Spleen (tissue), 11 donors: ENCODE results near the gene NDUFS7. TPM values are rescaled to one million over a fixed set of nuclear protein-coding genes. Genes with fewer than 3 reads are reported as not detected.

Source experiments
- DNase-seq: peaks from one replicate; pipeline ENCODE4 v3.0.0-alpha.2; 2020
- H3K27ac ChIP-seq, 8 donors: fragments of 200-600 bp; sonication (generic) in 7 of 8; 1 replicate in 4 of 8; 2 replicates in 4 of 8; pipeline versions ENCODE4 v1.5.0 to v1.8.0; 2016 to 2021; ENCODE audit warnings: inconsistent platforms in 4 of 8, mild to moderate bottlenecking in 4 of 8, moderate library complexity in 1 of 8
- H3K27me3 ChIP-seq, 7 donors: fragments of 200-600 bp; sonication (generic) in 6 of 7; replicated peaks in 1 of 7; 1 replicate in 4 of 7; 2 replicates in 3 of 7; pipeline versions ENCODE4 v1.5.0 to v1.8.0; 2016 to 2021; ENCODE audit warnings: inconsistent platforms in 3 of 7, mild to moderate bottlenecking in 1 of 7
- H3K36me3 ChIP-seq, 6 donors: fragments of 200-600 bp; sonication (generic) in 5 of 6; 1 replicate in 4 of 6; 2 replicates in 2 of 6; pipeline versions ENCODE4 v1.5.0 to v1.8.0; 2016 to 2021; ENCODE audit warnings: inconsistent platforms in 2 of 6
- H3K4me1 ChIP-seq, 6 donors: fragments of 200-600 bp; sonication (generic) in 5 of 6; 1 replicate in 3 of 6; 2 replicates in 3 of 6; pipeline versions ENCODE4 v1.5.0 to v1.8.0; 2016 to 2021; ENCODE audit warnings: inconsistent platforms in 3 of 6
- H3K4me3 ChIP-seq, 8 donors: fragments of 200-600 bp; sonication (generic) in 7 of 8; 1 replicate in 4 of 8; 2 replicates in 4 of 8; pipeline versions ENCODE4 v1.5.0 to v1.8.0; 2016 to 2021; ENCODE audit warnings: inconsistent platforms in 4 of 8, mild to moderate bottlenecking in 4 of 8, moderate library complexity in 2 of 8
- H3K9me3 ChIP-seq, 8 donors: fragments of 200-600 bp; sonication (generic) in 7 of 8; 1 replicate in 4 of 8; 2 replicates in 4 of 8; pipeline versions ENCODE4 v1.5.0 to v1.8.0; 2016 to 2021; ENCODE audit warnings: inconsistent platforms in 4 of 8
- CTCF ChIP-seq, 11 experiments: fragments of 200-600 bp in 7 of 11; fragments of 450-650 bp in 4 of 11; sonication (generic) in 4 of 11; IDR thresholded peaks in 8 of 11; conservative IDR thresholded peaks in 3 of 11; 1 replicate in 7 of 11; 2 replicates in 4 of 11; pipeline versions ENCODE4 v1.4.0 to v1.8.0; 2016 to 2021; ENCODE audit warnings: antibody characterized with exemption in 11 of 11, inconsistent platforms in 4 of 11, mild to moderate bottlenecking in 1 of 11
- POLR2A ChIP-seq, 3 donors: fragments of 450-650 bp; IDR thresholded peaks; one replicate each; pipeline ENCODE4 v1.5.1; 2017; ENCODE audit warnings: antibody characterized with exemption in 3 of 3, mild to moderate bottlenecking in 1 of 3
- POLR2AphosphoS5 ChIP-seq, 3 donors: sonication (generic); formaldehyde crosslinking; IDR thresholded peaks; one replicate each; pipeline ENCODE4 v1.5.1; 2017; ENCODE audit warnings: antibody characterized with exemption in 3 of 3
- WGBS, 5 donors: extraction: QIAGEN DNeasy Blood & Tissue Kit in 3 of 5; methylation state at CpG; one replicate each; pipeline versions ENCODE4 v1.1.5 to v1.1.7; 2013 to 2018; 5-methylcytosine and 5-hydroxymethylcytosine counted together
- intact Hi-C: fragments of 100-400 bp; cut with DNase I; formaldehyde crosslinking; loops from one replicate; pipeline ENCODE4 v1.15.0; 2023; ENCODE audit warnings: low total_unique reads
- polyA plus RNA-seq, 3 donors: library from polyadenylated mRNA; stranded (reverse); fragments of 200-250 nt; gene quantifications; one replicate each; pipeline ENCODE4 v1.2.1, GENCODE V29; 2013
- total RNA-seq, 7 donors: library from RNA; depleted of rRNA in 3 of 7; stranded (reverse); fragments of >200 nt in 3 of 7; fragmentation: NEBNext Ultra II Directional in 4 of 7; extraction: Animal tissue kit (Norgen Biotek cat#: 25700) in 4 of 7; gene quantifications; one replicate each; pipeline versions ENCODE4 v1.1.0 to v1.2.1, GENCODE V29; 2016 to 2021
- donor health status: healthy with polysubstance abuse.
- donor health status: DM: no; HTN: no; CAD: no; lungs with moderate emphysema.
- donor health status: DM: no; HTN: no; CAD: no.
- donor health status: Bipolar disorder and iron deficiency.
- donor health status: healthy.
- donor health status: DM: no; HTN: no; CAD: no.
- donor health status: DM: yes; HTN: yes; CAD: no.

NDUFS7 gene
- total and polyA plus RNA-seq, 10 donors, result 64.0 to 133 (median 81.6) TPM

GRCh38 chr19:1425102-1425837 lies 41.6 kb downstream of the NDUFS7 start:
- Histone ChIP-seq H3K9me3 (no peaks in the 10 kb centered on the region), H3K27ac (no peak overlapping the region), H3K36me3 (peaks cover 3 to 100% (median 90%) of the 10 kb centered on the region in 6 donors), H3K4me3 (no peak overlapping the region), H3K4me1 (peaks cover 0 to 36% (median 9%) of the 10 kb centered on the region in 6 donors), H3K27me3 (no peaks in the 10 kb centered on the region)
- DNase-seq, result no peak
- TF ChIP-seq POLR2AphosphoS5 (IDR thresholded peaks at IDR 0.05) (no peak), CTCF (IDR thresholded peaks at IDR 0.05 in 8 of 11, conservative IDR thresholded peaks at IDR 0.05 in 3 of 11) (no peak), POLR2A (IDR thresholded peaks at IDR 0.05) (no peak)
- 90 to 95% (median 92%) methylated on average over 28 to 33 of the region's 33 CpGs for WGBS, 5 donors
- intact Hi-C loops, result no loop called here

DNA sequence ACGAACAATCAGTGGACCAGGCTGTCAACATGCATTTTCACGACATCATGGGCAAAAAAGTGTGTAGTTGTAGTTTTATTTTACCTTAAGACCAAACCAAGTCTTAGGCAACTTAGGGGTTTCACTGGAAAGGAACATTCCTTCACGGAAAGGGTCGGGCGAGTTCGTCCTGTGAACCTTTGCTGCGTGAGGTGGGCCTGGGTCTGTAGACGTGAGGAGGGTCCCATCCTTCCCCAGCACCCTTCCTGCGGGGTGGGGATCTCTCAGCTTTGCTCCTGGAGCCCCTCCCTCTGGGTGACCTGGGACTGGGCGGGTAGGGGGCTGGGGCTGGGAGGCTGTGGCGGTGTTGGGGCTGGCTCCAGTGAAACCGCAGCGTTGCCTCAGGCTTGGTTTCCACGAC lies 42.2 kb downstream of the NDUFS7 start:
- no peak for TF ChIP-seq CTCF (IDR thresholded peaks at IDR 0.05 in 8 of 11, conservative IDR thresholded peaks at IDR 0.05 in 3 of 11)
- peak in 1 of 3 donors; percentile 4 for TF ChIP-seq POLR2AphosphoS5 (IDR thresholded peaks at IDR 0.05)
- Histone ChIP-seq H3K9me3 (no peaks in the 10 kb centered on the region), H3K4me3 (no peak overlapping the region), H3K36me3 (peaks cover 3 to 100% (median 90%) of the 10 kb centered on the region in 6 donors), H3K4me1 (peaks cover 0 to 33% (median 9%) of the 10 kb centered on the region in 6 donors), H3K27me3 (no peaks in the 10 kb centered on the region), H3K27ac (no peak overlapping the region)
- 88 to 97% (median 94%) methylated on average over 14 of the region's 14 CpGs for WGBS, 5 donors
- intact Hi-C loops, result no loop called here
- DNase-seq, result no peak

DNA sequence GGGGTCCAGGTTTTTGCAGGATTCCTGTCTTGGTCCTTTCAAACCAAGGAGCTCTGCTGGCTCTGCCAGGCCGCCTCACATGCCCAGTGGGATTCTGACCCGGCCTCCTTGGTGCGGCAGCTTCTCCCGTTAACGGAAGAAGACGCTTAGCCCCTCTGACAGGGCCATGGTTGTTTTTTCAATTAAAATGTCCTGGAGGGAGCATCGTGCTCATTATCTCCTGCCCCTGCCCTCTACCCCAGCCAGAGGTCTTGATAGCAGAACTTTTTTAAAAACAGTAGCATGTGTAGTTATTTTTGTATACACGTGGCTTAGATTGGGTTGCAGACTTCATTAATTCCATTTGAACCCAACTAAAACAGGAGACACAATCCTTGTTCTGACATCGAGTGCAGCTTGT lies 43.0 kb downstream of the NDUFS7 start:
- Histone ChIP-seq H3K4me1 (peaks cover 0 to 29% (median 8%) of the 10 kb centered on the region in 6 donors), H3K27ac (no peak overlapping the region), H3K27me3 (no peaks in the 10 kb centered on the region), H3K9me3 (no peaks in the 10 kb centered on the region), H3K4me3 (no peak overlapping the region), H3K36me3 (peaks cover 3 to 100% (median 90%) of the 10 kb centered on the region in 6 donors)
- intact Hi-C loops, result no loop called here
- 86 to 93% (median 92%) methylated on average over 9 of the region's 9 CpGs for WGBS, 5 donors
- TF ChIP-seq POLR2AphosphoS5 (IDR thresholded peaks at IDR 0.05), result no peak
- TF ChIP-seq CTCF (IDR thresholded peaks at IDR 0.05 in 8 of 11, conservative IDR thresholded peaks at IDR 0.05 in 3 of 11), result no peak
- no peak for TF ChIP-seq POLR2A (IDR thresholded peaks at IDR 0.05)
- DNase-seq, result no peak

DNA sequence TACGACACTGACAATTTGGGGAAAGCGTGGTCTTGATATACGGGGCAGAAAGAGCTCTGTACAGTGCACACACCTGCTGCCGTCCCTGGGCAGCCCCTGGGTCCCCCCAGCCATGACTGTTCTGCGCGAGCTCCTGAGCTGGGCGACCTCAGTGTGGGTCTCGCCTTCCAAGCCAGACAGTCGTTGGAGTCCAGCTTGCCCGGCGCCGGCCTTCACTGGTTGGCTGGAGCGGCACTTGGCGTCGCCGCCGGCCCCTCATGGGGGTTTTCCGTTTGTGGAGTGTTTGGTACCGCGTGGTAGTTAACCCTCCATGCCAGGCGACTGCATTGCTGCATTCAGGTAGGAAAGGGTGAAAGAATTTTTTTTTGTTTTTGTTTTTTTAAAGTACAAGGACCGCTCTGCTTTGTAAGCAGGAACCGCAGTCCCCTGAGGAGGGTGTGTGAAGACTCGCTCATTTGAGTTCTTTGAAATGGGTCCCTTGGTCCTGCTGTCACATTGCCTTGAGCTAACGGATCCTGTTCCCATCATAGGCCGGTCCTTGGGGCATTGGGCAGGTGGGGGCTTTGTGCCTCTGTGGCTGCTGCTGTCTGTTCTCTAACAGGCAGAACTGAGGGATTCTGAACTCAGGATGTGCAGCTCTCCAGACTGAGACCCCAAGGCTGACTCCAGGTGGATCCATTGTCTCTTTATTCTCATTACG lies 43.7 kb downstream of the NDUFS7 start:
- no peaks in the 10 kb centered on the region for H3K27me3 ChIP-seq
- intact Hi-C loops, result no loop called here
- H3K36me3 ChIP-seq, result peaks cover 3 to 100% (median 90%) of the 10 kb centered on the region in 6 donors
- no peak for DNase-seq
- whole genome bisulfite sequencing, 5 donors, result 92 to 96% (median 93%) methylated on average over 22 to 27 of the region's 27 CpGs
- H3K4me3 ChIP-seq, result no peak overlapping the region
- TF ChIP-seq CTCF (IDR thresholded peaks at IDR 0.05 in 8 of 11, conservative IDR thresholded peaks at IDR 0.05 in 3 of 11) (no peak), POLR2A (IDR thresholded peaks at IDR 0.05) (no peak), POLR2AphosphoS5 (IDR thresholded peaks at IDR 0.05) (peak in 1 of 3 donors; percentile 64)
- no peaks in the 10 kb centered on the region for H3K9me3 ChIP-seq
- peaks cover 0 to 23% (median 8%) of the 10 kb centered on the region in 6 donors for H3K4me1 ChIP-seq
- H3K27ac ChIP-seq, result no peak overlapping the region
